OCI-LY7 (cell line): ENCODE results near the gene ZNF512.
"Not testable (repeated sequence)": the region's sequence is repeated elsewhere in the genome, so short reads cannot be mapped to it uniquely, and the experiment has no call there.

Experiments used
- CTCF ChIP-seq: fragments of 200-600 bp; sonication (generic); conservative IDR thresholded peaks from 2 replicates; pipeline ENCODE4 v1.5.1; 2014; ENCODE audit warnings: mild to moderate bottlenecking, antibody characterized with exemption, low read length, moderate library complexity, mixed read lengths
- EZH2phosphoT487 ChIP-seq: fragments of 200-600 bp; sonication (generic); IDR thresholded peaks from 2 replicates; pipeline ENCODE4 v1.6.1; 2018; ENCODE audit warnings: low read depth, borderline replicate concordance, mild to moderate bottlenecking, mixed run types, antibody characterized with exemption, low read length, moderate library complexity, mixed read lengths

DNA sequence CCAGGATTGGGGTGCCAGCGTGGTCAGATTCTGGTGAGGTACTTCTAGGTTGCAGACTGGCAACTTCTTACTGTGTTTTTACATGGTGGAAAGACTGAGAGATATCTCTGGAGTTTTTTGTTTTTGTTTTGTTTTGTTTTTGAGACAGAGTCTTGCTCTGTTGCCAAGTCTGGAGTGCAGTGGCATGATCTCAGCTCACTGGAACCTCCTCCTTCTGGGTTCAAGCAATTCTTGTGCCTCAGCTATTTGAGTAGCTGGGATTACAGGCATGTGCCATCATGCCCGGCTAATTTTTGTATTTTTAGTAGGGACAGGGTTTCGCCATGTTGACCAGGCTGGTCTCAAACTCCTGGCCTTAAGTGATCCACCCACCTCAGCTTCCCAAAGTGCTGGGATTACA, 28.4 kb upstream of the ZNF512 start:
- TF ChIP-seq CTCF, EZH2phosphoT487: not testable (repeated sequence)
